HCT116 (cell line): Measurements from ENCODE around the gene KCNIP4. TPM values are rescaled to one million over a fixed set of nuclear protein-coding genes. Genes with fewer than 3 reads are reported as not detected.

Experiments
- ATAC-seq: fragments of 200-7000 bp; cut with Tn5 transposase; 2 replicates; pipeline ENCODE4 v1.9.1; 2020; ENCODE audit warnings: mild to moderate bottlenecking, moderate library complexity
- BruUV-seq: library from RNA; stranded (reverse); fragments of 400-500 nt; replicated peaks from 2 replicates; lab custom pipeline; 2021; lab: Mats Ljungman, UMichigan
- CTCF ChIA-PET: fragments of 300-600 bp; sonication (Branson Sonifier 250); formaldehyde crosslinking; loops from one replicate; lab custom pipeline; 2021; ENCODE audit warnings: antibody characterized with exemption; lab: Charles Lee
- POLR2A ChIA-PET: fragments of 300-600, 350-600 bp; sonication (Branson Sonifier 250); formaldehyde crosslinking; loops from one replicate; lab custom pipeline; 2021; ENCODE audit warnings: antibody characterized with exemption; lab: Charles Lee
- RAD21 ChIA-PET, 2 experiments: fragments of 300-600 bp; sonication (Branson Sonifier 250); formaldehyde crosslinking; loops; one replicate each; lab custom pipeline; 2023; ENCODE audit warnings: low total read pairs in 2 of 2; ENCODE audit not compliant: uncharacterized antibody in 2 of 2, unreplicated experiment in 2 of 2, low non-redundant PET in 1 of 2; lab: Charles Lee
- DNase-seq: peaks from one replicate; pipeline ENCODE4 v3.0.0-alpha.2; 2010; ENCODE audit warnings: low read depth, low spot score
- H2AFZ ChIP-seq: fragments of 200-600 bp; shearing (Covaris generic), sonication (generic); 2 replicates; pipeline ENCODE4 v1.6.1; 2017; ENCODE audit warnings: low read depth, mixed run types, mixed read lengths, antibody characterized with exemption, low read length; ENCODE audit not compliant: poor library complexity, severe bottlenecking
- H3K27ac ChIP-seq: 2 replicates; pipeline ENCODE4 v1.5.1; 2012; ENCODE audit warnings: low read depth, low read length
- H3K27me3 ChIP-seq: fragments of 200-600 bp; sonication (generic); 2 replicates; pipeline ENCODE4 v1.6.1; 2016; ENCODE audit warnings: mixed run types, low read length, mixed read lengths; ENCODE audit not compliant: insufficient read depth
- H3K36me3 ChIP-seq, 2 experiments: fragments of 200-500 bp in 1 of 2; fragments of 200-600 bp in 1 of 2; sonication (Bioruptor generic) in 1 of 2; sonication (generic) in 1 of 2; 2 replicates each; pipeline versions ENCODE4 v1.5.1 to v1.6.1; 2014 to 2016; ENCODE audit warnings: low read length in 2 of 2, inconsistent platforms in 1 of 2, mixed read lengths in 1 of 2, mixed run types in 1 of 2; ENCODE audit not compliant: insufficient read depth in 2 of 2, control insufficient read depth in 1 of 2
- H3K4me1 ChIP-seq, 2 experiments: fragments of 200-600 bp in 1 of 2; sonication (generic) in 1 of 2; 2 replicates each; pipeline versions ENCODE4 v1.5.1 to v1.6.1; 2012 to 2017; ENCODE audit warnings: low read length in 2 of 2, inconsistent platforms in 1 of 2, mild to moderate bottlenecking in 1 of 2, mixed read lengths in 1 of 2, mixed run types in 1 of 2, moderate library complexity in 1 of 2; ENCODE audit not compliant: insufficient read depth in 2 of 2, control insufficient read depth in 1 of 2
- H3K4me2 ChIP-seq: fragments of 200-600 bp; sonication (generic); 2 replicates; pipeline ENCODE4 v1.6.1; 2017; ENCODE audit warnings: mixed run types, low read length, mixed read lengths
- H3K4me3 ChIP-seq, 2 experiments: fragments of 200-600 bp in 1 of 2; sonication (generic) in 1 of 2; replicated peaks in 1 of 2; 2 replicates each; pipeline ENCODE4 v1.5.1; 2011 to 2016; ENCODE audit warnings: low read length in 2 of 2, control low read depth in 1 of 2, low read depth in 1 of 2, mild to moderate bottlenecking in 1 of 2, mixed read lengths in 1 of 2, mixed run types in 1 of 2
- H3K79me2 ChIP-seq: fragments of 200-600 bp; sonication (generic); 2 replicates; pipeline ENCODE4 v1.6.1; 2017; ENCODE audit warnings: mild to moderate bottlenecking, mixed run types, low read length, moderate library complexity, mixed read lengths; ENCODE audit not compliant: insufficient read depth
- H3K9ac ChIP-seq: fragments of 200-600 bp; sonication (generic); 2 replicates; pipeline ENCODE4 v1.6.1; 2016; ENCODE audit warnings: low read length, mixed read lengths
- H3K9me2 ChIP-seq: fragments of 200-600 bp; sonication (generic), shearing (Covaris generic); 2 replicates; pipeline ENCODE4 v1.6.1; 2017; ENCODE audit warnings: mixed run types, mild to moderate bottlenecking, moderate library complexity; ENCODE audit not compliant: insufficient read depth
- H3K9me3 ChIP-seq, 2 experiments: fragments of 200-500 bp in 1 of 2; fragments of 200-600 bp in 1 of 2; sonication (Bioruptor generic) in 1 of 2; sonication (generic) in 1 of 2; 2 replicates each; pipeline ENCODE4 v1.6.1; 2014 to 2017; ENCODE audit warnings: low read length in 2 of 2, mixed read lengths in 2 of 2, inconsistent platforms in 1 of 2, low read depth in 1 of 2, mild to moderate bottlenecking in 1 of 2, mixed run types in 1 of 2, moderate library complexity in 1 of 2; ENCODE audit not compliant: control insufficient read depth in 1 of 2, insufficient read depth in 1 of 2
- H4K20me1 ChIP-seq: fragments of 200-600 bp; sonication (generic), shearing (Covaris generic); 2 replicates; pipeline ENCODE4 v1.6.1; 2017; ENCODE audit warnings: mixed run types, mild to moderate bottlenecking, moderate library complexity; ENCODE audit not compliant: insufficient read depth
- EGR1 ChIP-seq: IDR thresholded peaks from 2 replicates; pipeline ENCODE4 v1.6.1; 2012; ENCODE audit warnings: low read depth
- ELF1 ChIP-seq: IDR thresholded peaks from 2 replicates; pipeline ENCODE4 v1.6.1; 2012; ENCODE audit warnings: low read depth, borderline replicate concordance
- EZH2 ChIP-seq: fragments of 200-600 bp; sonication (generic); IDR thresholded peaks from 2 replicates; pipeline ENCODE4 v1.6.1; 2017; ENCODE audit warnings: antibody characterized with exemption, mixed run types
- EZH2phosphoT487 ChIP-seq: fragments of 200-600 bp; IDR thresholded peaks from 2 replicates; pipeline ENCODE4 v1.6.1; 2018; ENCODE audit warnings: antibody characterized with exemption, borderline replicate concordance
- FOSL1 ChIP-seq: IDR thresholded peaks from 2 replicates; pipeline ENCODE4 v1.6.1; 2012; ENCODE audit warnings: low read depth
- JUND ChIP-seq: IDR thresholded peaks from 2 replicates; pipeline ENCODE4 v1.6.1; 2012
- POLR2A ChIP-seq: IDR thresholded peaks from 2 replicates; pipeline ENCODE4 v1.7.0; 2011; ENCODE audit warnings: borderline replicate concordance; ENCODE audit not compliant: insufficient read depth, insufficient read length; ENCODE audit errors: extremely low read depth
- POLR2AphosphoS5 ChIP-seq: IDR thresholded peaks from 2 replicates; pipeline ENCODE4 v1.6.1; 2011; ENCODE audit warnings: mild to moderate bottlenecking, low read depth, low read length, moderate library complexity
- RAD21 ChIP-seq: IDR thresholded peaks from 2 replicates; pipeline ENCODE4 v1.6.1; 2012; ENCODE audit warnings: low read depth, mild to moderate bottlenecking
- SIN3A ChIP-seq: IDR thresholded peaks from 2 replicates; pipeline ENCODE4 v1.6.1; 2012; ENCODE audit warnings: low read depth
- SP1 ChIP-seq: IDR thresholded peaks from 2 replicates; pipeline ENCODE4 v1.6.1; 2012; ENCODE audit warnings: low read depth
- SRF ChIP-seq: IDR thresholded peaks from 2 replicates; pipeline ENCODE4 v1.6.1; 2012; ENCODE audit warnings: low read depth
- TCF7L2 ChIP-seq: IDR thresholded peaks from 2 replicates; pipeline ENCODE4 v1.7.0; 2011; ENCODE audit warnings: borderline replicate concordance, inconsistent platforms; ENCODE audit not compliant: insufficient read depth, insufficient read length; ENCODE audit errors: extremely low read depth
- YY1 ChIP-seq: IDR thresholded peaks from 2 replicates; pipeline ENCODE4 v1.6.1; 2011; ENCODE audit warnings: low read length, low read depth, moderate library complexity, mild to moderate bottlenecking; ENCODE audit not compliant: insufficient replicate concordance; ENCODE audit errors: extremely low read depth
- ZFX ChIP-seq: fragments of 450-650 bp; IDR thresholded peaks from 2 replicates; pipeline ENCODE4 v1.6.1; 2017
- ZNF274 ChIP-seq: fragments of 200-500 bp; sonication (Bioruptor generic); IDR thresholded peaks from 2 replicates; pipeline ENCODE4 v1.6.1; 2014; ENCODE audit warnings: mild to moderate bottlenecking, low read depth, low read length, inconsistent platforms
- intact Hi-C: fragments of 100-400 bp; cut with micrococcal nuclease; formaldehyde crosslinking; loops from 2 replicates; pipeline ENCODE4 v1.10.0; 2022
- total RNA-seq: library from RNA; stranded (reverse); gene quantifications from one replicate; pipeline ENCODE4 v1.2.1, GENCODE V29; 2021; ENCODE audit not compliant: unreplicated experiment
- TF ChIP-seq, protein P1 (sequence below), 3 experiments: fragments of 200-600 bp in 1 of 3; sonication (generic) in 1 of 3; IDR thresholded peaks in 2 of 3; conservative IDR thresholded peaks in 1 of 3; 2 replicates each; pipeline ENCODE4 v1.5.1; 2012 to 2017; ENCODE audit warnings: low read depth in 2 of 3, low read length in 2 of 3, antibody characterized with exemption in 1 of 3, borderline replicate concordance in 1 of 3, control low read depth in 1 of 3, mild to moderate bottlenecking in 1 of 3, mixed read lengths in 1 of 3, mixed run types in 1 of 3, moderate library complexity in 1 of 3; ENCODE audit not compliant: insufficient read depth in 1 of 3
- TF ChIP-seq, protein P2 (sequence below): IDR thresholded peaks from 2 replicates; pipeline ENCODE4 v1.6.1; 2011; ENCODE audit warnings: mild to moderate bottlenecking, low read length, moderate library complexity; ENCODE audit not compliant: insufficient replicate concordance; ENCODE audit errors: extremely low read depth
- TF ChIP-seq, protein P3 (sequence below): IDR thresholded peaks from 2 replicates; pipeline ENCODE4 v1.6.1; 2012; ENCODE audit warnings: low read depth
- TF ChIP-seq, protein P4 (sequence below): IDR thresholded peaks from 2 replicates; pipeline ENCODE4 v1.6.1; 2012

KCNIP4 gene
- total RNA-seq, 1 experiment from 2014 or later, result not detected

DNA sequence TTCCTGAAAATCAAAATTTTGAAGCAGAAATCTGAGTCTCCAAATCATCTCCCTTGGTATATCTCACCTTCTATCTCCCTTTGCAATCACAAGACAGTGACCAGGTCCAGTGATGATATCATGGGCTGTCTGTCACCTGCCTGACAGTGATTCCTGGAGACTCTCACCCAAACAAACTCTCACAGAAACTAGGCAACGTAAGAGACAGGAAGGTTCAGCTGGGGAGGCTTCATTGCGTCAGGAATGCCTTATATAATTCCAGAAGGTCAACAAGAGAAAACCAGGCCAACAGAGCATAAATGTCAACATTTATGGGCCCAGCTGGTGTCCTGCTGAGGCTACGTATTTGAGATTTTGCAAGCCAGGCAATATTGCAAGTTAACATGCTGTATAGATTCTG lies 412.7 kb downstream of the KCNIP4 start:
- Histone ChIP-seq H3K27ac (no peak overlapping the region), H3K36me3 (no peaks in the 10 kb centered on the region), H3K27me3 (no peaks in the 10 kb centered on the region), H3K79me2 (no peaks in the 10 kb centered on the region), H3K9me3 (no peaks in the 10 kb centered on the region; a peak in 1 of 4 replicates), H3K4me2 (no peak overlapping the region), H3K9ac (no peak overlapping the region), H3K4me3 (no peak overlapping the region), H3K4me1 (no peaks in the 10 kb centered on the region), H2AFZ (no peak overlapping the region), H3K9me2 (no peaks in the 10 kb centered on the region), H4K20me1 (no peaks in the 10 kb centered on the region)
- POLR2A ChIA-PET, result no interaction called here
- intact Hi-C loops, result no loop called here
- TF ChIP-seq, protein P1, sequence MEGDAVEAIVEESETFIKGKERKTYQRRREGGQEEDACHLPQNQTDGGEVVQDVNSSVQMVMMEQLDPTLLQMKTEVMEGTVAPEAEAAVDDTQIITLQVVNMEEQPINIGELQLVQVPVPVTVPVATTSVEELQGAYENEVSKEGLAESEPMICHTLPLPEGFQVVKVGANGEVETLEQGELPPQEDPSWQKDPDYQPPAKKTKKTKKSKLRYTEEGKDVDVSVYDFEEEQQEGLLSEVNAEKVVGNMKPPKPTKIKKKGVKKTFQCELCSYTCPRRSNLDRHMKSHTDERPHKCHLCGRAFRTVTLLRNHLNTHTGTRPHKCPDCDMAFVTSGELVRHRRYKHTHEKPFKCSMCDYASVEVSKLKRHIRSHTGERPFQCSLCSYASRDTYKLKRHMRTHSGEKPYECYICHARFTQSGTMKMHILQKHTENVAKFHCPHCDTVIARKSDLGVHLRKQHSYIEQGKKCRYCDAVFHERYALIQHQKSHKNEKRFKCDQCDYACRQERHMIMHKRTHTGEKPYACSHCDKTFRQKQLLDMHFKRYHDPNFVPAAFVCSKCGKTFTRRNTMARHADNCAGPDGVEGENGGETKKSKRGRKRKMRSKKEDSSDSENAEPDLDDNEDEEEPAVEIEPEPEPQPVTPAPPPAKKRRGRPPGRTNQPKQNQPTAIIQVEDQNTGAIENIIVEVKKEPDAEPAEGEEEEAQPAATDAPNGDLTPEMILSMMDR (IDR thresholded peaks at IDR 0.05 in 2 of 3, conservative IDR thresholded peaks at IDR 0.05 in 1 of 3; ENCODE audit: borderline replicate concordance in 1 of 3, insufficient read depth in 1 of 3, low read depth in 2 of 3, low read length in 2 of 3), result no peak
- TF ChIP-seq, protein P2, sequence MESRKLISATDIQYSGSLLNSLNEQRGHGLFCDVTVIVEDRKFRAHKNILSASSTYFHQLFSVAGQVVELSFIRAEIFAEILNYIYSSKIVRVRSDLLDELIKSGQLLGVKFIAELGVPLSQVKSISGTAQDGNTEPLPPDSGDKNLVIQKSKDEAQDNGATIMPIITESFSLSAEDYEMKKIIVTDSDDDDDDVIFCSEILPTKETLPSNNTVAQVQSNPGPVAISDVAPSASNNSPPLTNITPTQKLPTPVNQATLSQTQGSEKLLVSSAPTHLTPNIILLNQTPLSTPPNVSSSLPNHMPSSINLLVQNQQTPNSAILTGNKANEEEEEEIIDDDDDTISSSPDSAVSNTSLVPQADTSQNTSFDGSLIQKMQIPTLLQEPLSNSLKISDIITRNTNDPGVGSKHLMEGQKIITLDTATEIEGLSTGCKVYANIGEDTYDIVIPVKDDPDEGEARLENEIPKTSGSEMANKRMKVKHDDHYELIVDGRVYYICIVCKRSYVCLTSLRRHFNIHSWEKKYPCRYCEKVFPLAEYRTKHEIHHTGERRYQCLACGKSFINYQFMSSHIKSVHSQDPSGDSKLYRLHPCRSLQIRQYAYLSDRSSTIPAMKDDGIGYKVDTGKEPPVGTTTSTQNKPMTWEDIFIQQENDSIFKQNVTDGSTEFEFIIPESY, result no peak
- TF ChIP-seq TCF7L2 (no peak), EZH2phosphoT487 (no peak), ELF1 (no peak), RAD21 (no peak), ZFX (no peak), POLR2AphosphoS5 (no peak), EGR1 (no peak), JUND (no peak), FOSL1 (no peak), ZNF274 (no peak), SP1 (no peak), YY1 (no peak), SIN3A (no peak), POLR2A (no peak), SRF (no peak), EZH2 (no peak)
- TF ChIP-seq, protein P3, sequence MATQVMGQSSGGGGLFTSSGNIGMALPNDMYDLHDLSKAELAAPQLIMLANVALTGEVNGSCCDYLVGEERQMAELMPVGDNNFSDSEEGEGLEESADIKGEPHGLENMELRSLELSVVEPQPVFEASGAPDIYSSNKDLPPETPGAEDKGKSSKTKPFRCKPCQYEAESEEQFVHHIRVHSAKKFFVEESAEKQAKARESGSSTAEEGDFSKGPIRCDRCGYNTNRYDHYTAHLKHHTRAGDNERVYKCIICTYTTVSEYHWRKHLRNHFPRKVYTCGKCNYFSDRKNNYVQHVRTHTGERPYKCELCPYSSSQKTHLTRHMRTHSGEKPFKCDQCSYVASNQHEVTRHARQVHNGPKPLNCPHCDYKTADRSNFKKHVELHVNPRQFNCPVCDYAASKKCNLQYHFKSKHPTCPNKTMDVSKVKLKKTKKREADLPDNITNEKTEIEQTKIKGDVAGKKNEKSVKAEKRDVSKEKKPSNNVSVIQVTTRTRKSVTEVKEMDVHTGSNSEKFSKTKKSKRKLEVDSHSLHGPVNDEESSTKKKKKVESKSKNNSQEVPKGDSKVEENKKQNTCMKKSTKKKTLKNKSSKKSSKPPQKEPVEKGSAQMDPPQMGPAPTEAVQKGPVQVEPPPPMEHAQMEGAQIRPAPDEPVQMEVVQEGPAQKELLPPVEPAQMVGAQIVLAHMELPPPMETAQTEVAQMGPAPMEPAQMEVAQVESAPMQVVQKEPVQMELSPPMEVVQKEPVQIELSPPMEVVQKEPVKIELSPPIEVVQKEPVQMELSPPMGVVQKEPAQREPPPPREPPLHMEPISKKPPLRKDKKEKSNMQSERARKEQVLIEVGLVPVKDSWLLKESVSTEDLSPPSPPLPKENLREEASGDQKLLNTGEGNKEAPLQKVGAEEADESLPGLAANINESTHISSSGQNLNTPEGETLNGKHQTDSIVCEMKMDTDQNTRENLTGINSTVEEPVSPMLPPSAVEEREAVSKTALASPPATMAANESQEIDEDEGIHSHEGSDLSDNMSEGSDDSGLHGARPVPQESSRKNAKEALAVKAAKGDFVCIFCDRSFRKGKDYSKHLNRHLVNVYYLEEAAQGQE, result no peak
- TF ChIP-seq, protein P4, sequence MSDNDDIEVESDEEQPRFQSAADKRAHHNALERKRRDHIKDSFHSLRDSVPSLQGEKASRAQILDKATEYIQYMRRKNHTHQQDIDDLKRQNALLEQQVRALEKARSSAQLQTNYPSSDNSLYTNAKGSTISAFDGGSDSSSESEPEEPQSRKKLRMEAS, result no peak
- DNase-seq (no peak), ATAC-seq (no peak)
- BruUV-seq, result no TSS peak
- RAD21 ChIA-PET, result no interaction called here
- CTCF ChIA-PET, result no interaction called here
